Coronary artery (tissue), 2 donors: ENCODE measurements around the gene SLC16A10.

ENCODE experiments used
- DNase-seq: peaks from one replicate; pipeline ENCODE4 v3.0.0-alpha.2; 2017; ENCODE audit warnings: low spot score
- H3K27ac ChIP-seq, 2 donors: fragments of 200-600 bp; sonication (generic); one replicate each; pipeline ENCODE4 v1.5.1; 2016 to 2019
- H3K4me3 ChIP-seq: fragments of 200-600 bp; sonication (generic); 2 replicates; pipeline ENCODE4 v1.5.1; 2016; ENCODE audit warnings: mild to moderate bottlenecking, moderate library complexity
- CTCF ChIP-seq: fragments of 200-600 bp; sonication (generic); IDR thresholded peaks from one replicate; pipeline ENCODE4 v1.5.1; 2019; ENCODE audit warnings: antibody characterized with exemption

Gene SLC16A10

GRCh38 chr6:111147440-111147839 lies 60.1 kb downstream of the SLC16A10 start:
- H3K27ac ChIP-seq: no peak overlapping the region
- DNase-seq: no peak
- H3K4me3 ChIP-seq: no peak overlapping the region
- TF ChIP-seq CTCF: no peak

- TF ChIP-seq CTCF: no peak
- no peak for DNase-seq
- Histone ChIP-seq H3K4me3 (no peak overlapping the region), H3K27ac (no peak overlapping the region)
Observed at GRCh38 chr6:111148110-111148509, 60.8 kb downstream of the SLC16A10 start.

- no peak overlapping the region for H3K4me3 ChIP-seq
- H3K27ac ChIP-seq: no peak overlapping the region
- no peak for DNase-seq
- no peak for TF ChIP-seq CTCF
Observed at GRCh38 chr6:111150577-111150976, 63.3 kb downstream of the SLC16A10 start.

GRCh38 chr6:111154981-111155380 lies 67.7 kb downstream of the SLC16A10 start:
- DNase-seq: no peak
- Histone ChIP-seq H3K4me3 (no peak overlapping the region), H3K27ac (no peak overlapping the region)
- TF ChIP-seq CTCF: no peak

- Histone ChIP-seq H3K4me3 (no peak overlapping the region), H3K27ac (no peak overlapping the region)
- TF ChIP-seq CTCF: no peak
- DNase-seq: no peak
Observed at GRCh38 chr6:111157412-111157811, 70.1 kb downstream of the SLC16A10 start.

- H3K27ac ChIP-seq: no peak overlapping the region
- no peak overlapping the region for H3K4me3 ChIP-seq
- no peak for TF ChIP-seq CTCF
- no peak for DNase-seq
Observed at GRCh38 chr6:111159633-111160032, 72.3 kb downstream of the SLC16A10 start.

GRCh38 chr6:111161650-111162049 lies 74.3 kb downstream of the SLC16A10 start:
- TF ChIP-seq CTCF: no peak
- H3K27ac ChIP-seq: no peak overlapping the region
- no peak for DNase-seq
- no peak overlapping the region for H3K4me3 ChIP-seq
